Activated B cell treated with CpG ODN at 0.5 μM for 24 hours (primary cell): Measurements from ENCODE around the gene CTLA4. TPM values are rescaled to one million over a fixed set of nuclear protein-coding genes. Genes with fewer than 3 reads are reported as not detected.

Experiments used
- ATAC-seq: fragments of 200-7000 bp; cut with Tn5 transposase; one replicate; pipeline ENCODE4 v1.10.0; 2021; ENCODE audit warnings: low read depth, mild to moderate bottlenecking, moderate library complexity
- CTCF ChIA-PET: fragments of 350-600 bp; sonication (Branson Sonifier 250); formaldehyde crosslinking; loops from one replicate; lab custom pipeline; 2021; ENCODE audit warnings: antibody characterized with exemption; lab: Charles Lee
- POLR2A ChIA-PET: fragments of 350-600 bp; sonication (Branson Sonifier 250); formaldehyde crosslinking; loops from one replicate; lab custom pipeline; 2021; ENCODE audit warnings: antibody characterized with exemption; lab: Charles Lee
- DNase-seq: peaks from one replicate; pipeline ENCODE4 v3.0.0; 2022
- H3K27ac Mint-ChIP-seq: one replicate; pipeline ENCODE4 v1.8.0; 2020; ENCODE audit warnings: mixed read lengths
- H3K27me3 Mint-ChIP-seq: one replicate; pipeline ENCODE4 v1.8.0; 2021; ENCODE audit warnings: mixed read lengths
- H3K36me3 Mint-ChIP-seq: one replicate; pipeline ENCODE4 v1.8.0; 2021; ENCODE audit warnings: low read depth, mixed read lengths
- H3K4me1 Mint-ChIP-seq: one replicate; pipeline ENCODE4 v1.8.0; 2021; ENCODE audit warnings: mixed read lengths
- H3K4me3 Mint-ChIP-seq: one replicate; pipeline ENCODE4 v1.8.0; 2020; ENCODE audit warnings: mild to moderate bottlenecking, mixed read lengths
- H3K9me3 Mint-ChIP-seq: one replicate; pipeline ENCODE4 v1.8.0; 2020; ENCODE audit warnings: mixed read lengths
- intact Hi-C: fragments of 100-400 bp; cut with micrococcal nuclease; formaldehyde crosslinking; loops from one replicate; pipeline ENCODE4 v1.15.1; 2024
- total RNA-seq: library from RNA; stranded (reverse); gene quantifications from 2 replicates; pipeline ENCODE4 v1.2.3, GENCODE V29; 2022
- TF ChIP-seq, protein P1 (sequence below): fragments of 200-600 bp; IDR thresholded peaks from one replicate; pipeline ENCODE4 v1.8.0; 2022; ENCODE audit warnings: antibody characterized with exemption, mild to moderate bottlenecking

The CTLA4 gene
- total RNA-seq, 1 donor from 2014 or later, result 0.55 TPM

DNA sequence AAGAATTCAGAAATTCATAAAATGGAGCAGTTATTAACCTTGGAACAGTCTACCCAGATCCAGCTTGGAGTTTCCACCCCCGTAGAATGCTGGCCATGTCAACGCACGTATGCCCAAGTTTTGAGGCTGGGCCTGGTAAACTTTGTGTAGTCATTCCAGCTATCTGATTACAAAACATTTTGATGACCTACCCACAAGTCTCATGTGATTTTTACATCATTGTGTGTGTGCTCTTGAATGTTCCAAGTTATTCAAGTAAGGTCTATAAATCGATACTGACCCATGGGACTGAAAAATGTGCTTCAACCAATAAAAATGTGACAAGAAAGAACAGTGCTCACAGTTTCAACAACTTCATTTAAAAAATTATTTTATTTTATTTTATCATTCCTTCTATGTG, 36.5 kb downstream of the CTLA4 start:
- Mint-ChIP-seq H3K36me3 (peaks cover 3% of the 10 kb centered on the region), H3K4me3 (no peak overlapping the region), H3K27me3 (peaks cover 3% of the 10 kb centered on the region), H3K9me3 (peaks cover 12% of the 10 kb centered on the region), H3K4me1 (peaks cover 2% of the 10 kb centered on the region), H3K27ac (no peak overlapping the region)
- DNase-seq (no peak), ATAC-seq (no peak)
- CTCF ChIA-PET, result no interaction called here
- TF ChIP-seq, protein P1, sequence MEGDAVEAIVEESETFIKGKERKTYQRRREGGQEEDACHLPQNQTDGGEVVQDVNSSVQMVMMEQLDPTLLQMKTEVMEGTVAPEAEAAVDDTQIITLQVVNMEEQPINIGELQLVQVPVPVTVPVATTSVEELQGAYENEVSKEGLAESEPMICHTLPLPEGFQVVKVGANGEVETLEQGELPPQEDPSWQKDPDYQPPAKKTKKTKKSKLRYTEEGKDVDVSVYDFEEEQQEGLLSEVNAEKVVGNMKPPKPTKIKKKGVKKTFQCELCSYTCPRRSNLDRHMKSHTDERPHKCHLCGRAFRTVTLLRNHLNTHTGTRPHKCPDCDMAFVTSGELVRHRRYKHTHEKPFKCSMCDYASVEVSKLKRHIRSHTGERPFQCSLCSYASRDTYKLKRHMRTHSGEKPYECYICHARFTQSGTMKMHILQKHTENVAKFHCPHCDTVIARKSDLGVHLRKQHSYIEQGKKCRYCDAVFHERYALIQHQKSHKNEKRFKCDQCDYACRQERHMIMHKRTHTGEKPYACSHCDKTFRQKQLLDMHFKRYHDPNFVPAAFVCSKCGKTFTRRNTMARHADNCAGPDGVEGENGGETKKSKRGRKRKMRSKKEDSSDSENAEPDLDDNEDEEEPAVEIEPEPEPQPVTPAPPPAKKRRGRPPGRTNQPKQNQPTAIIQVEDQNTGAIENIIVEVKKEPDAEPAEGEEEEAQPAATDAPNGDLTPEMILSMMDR, result no peak
- intact Hi-C loops, result no loop called here
- POLR2A ChIA-PET, result interaction anchor here (0.6 kb wide), 1 partner anchor 31 kb away, joined by 3 read pairs; no protein-coding TSS in a partner anchor

DNA sequence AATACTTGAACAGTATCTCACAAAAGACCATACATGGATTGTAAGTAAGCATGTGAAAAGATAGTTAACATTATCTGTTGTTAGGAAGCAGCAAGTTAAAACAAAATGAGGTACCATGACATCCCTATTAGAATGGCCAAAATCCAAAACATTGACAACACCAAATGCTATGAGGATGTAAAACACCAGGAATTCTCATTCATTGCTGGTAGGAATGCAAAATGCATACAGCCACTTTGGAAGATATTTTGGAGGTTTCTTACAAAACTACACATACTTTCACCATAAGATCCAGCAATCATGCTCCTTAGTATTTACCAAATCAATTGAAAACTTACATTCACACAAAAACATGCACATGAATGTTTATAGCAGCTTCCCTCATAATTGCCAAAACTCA, 38.1 kb downstream of the CTLA4 start:
- POLR2A ChIA-PET, result no interaction called here
- H3K27me3 Mint-ChIP-seq, result peaks cover 3% of the 10 kb centered on the region
- peaks cover 11% of the 10 kb centered on the region for H3K9me3 Mint-ChIP-seq
- DNase-seq (no peak), ATAC-seq (no peak)
- peaks cover 3% of the 10 kb centered on the region for H3K36me3 Mint-ChIP-seq
- no peak overlapping the region for H3K27ac Mint-ChIP-seq
- intact Hi-C loops, result loop anchor here (5.0 kb wide), 1 partner anchor 88 kb away; no protein-coding TSS in a partner anchor
- TF ChIP-seq, protein P1, result no peak
- no peak overlapping the region for H3K4me3 Mint-ChIP-seq
- CTCF ChIA-PET, result no interaction called here
- H3K4me1 Mint-ChIP-seq, result peaks cover 12% of the 10 kb centered on the region

DNA sequence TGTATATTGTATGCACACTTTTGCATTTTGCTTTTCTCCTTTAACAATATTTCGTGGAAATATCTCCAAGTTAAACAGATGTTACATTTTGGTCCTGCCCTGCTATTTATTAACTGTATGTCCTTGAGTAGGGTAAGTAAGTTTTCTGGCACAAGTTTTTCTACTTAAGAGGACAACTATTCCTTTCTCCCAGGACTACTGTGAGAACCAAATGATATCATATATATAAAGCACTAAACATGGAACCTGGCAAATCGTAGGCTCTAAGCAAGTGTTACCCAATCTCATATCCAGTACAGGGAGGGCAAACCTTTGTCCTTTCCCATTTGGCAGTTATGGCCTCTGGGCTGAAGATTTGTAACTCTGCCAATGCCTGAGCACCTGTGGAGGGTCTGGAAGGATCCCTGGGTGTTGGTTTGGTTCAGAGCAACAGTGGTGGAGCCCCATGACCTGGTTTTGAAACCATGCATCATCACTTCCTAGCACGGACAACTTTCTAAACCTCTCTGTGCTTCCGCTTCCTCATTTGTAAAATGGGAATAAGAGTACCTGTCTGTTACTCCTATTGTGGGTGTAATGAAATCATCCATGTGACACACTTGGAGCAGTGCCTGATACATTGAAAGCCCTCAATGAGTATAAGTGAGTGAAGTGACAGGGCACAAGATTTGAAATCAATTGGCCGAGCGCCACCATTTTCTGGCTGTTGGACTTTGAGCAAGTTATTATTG, 40.7 kb downstream of the CTLA4 start:
- no peak overlapping the region for H3K27ac Mint-ChIP-seq
- no peaks in the 10 kb centered on the region for H3K36me3 Mint-ChIP-seq
- no peak for ATAC-seq
- no peak overlapping the region for H3K4me3 Mint-ChIP-seq
- peaks cover 4% of the 10 kb centered on the region for H3K27me3 Mint-ChIP-seq
- no peak for DNase-seq
- ChIA-PET POLR2A (no interaction called here), CTCF (interaction anchor here (1.1 kb wide), 1 partner anchor 10 kb away, joined by 4 read pairs; no protein-coding TSS in a partner anchor)
- TF ChIP-seq, protein P1, result no peak
- peaks cover 12% of the 10 kb centered on the region for H3K4me1 Mint-ChIP-seq
- H3K9me3 Mint-ChIP-seq, result no peaks in the 10 kb centered on the region
- intact Hi-C loops, result loop anchor here (2.0 to 5.0 kb wide), 3 partner anchors 37 to 683 kb away; no protein-coding TSS in a partner anchor

DNA sequence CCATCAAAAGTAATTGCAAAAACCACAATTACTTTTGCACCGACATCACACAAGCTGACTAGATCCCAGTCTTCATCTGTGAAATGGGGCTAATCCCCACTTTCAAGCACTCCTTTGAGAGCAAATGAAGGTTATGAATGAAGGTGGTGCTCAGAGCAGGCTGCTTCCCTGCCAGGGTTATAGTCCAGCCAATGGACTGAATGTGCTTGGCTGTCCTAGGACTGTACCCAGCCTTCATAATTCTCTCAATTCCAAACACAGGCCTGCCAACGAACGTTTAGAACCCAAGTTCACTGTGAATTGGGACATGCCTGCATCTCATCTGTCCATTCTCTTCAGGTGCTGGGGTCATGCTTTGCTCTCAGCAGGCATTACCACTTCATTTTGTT, 41.2 kb downstream of the CTLA4 start:
- H3K4me1 Mint-ChIP-seq, result peaks cover 12% of the 10 kb centered on the region
- no peak overlapping the region for H3K27ac Mint-ChIP-seq
- intact Hi-C loops, result loop anchor here (1.0 to 5.0 kb wide), 5 partner anchors 38 to 684 kb away; no protein-coding TSS in a partner anchor
- CTCF ChIA-PET, result interaction anchor here (1.0 to 2.0 kb wide), 4 partner anchors 11 to 684 kb away, joined by 3 to 6 read pairs (median 5); no protein-coding TSS in a partner anchor
- no peak for DNase-seq
- H3K36me3 Mint-ChIP-seq, result no peaks in the 10 kb centered on the region
- TF ChIP-seq, protein P1, result no peak
- no peak overlapping the region for H3K4me3 Mint-ChIP-seq
- no peaks in the 10 kb centered on the region for H3K9me3 Mint-ChIP-seq
- POLR2A ChIA-PET, result no interaction called here
- ATAC-seq, result no peak
- peaks cover 6% of the 10 kb centered on the region for H3K27me3 Mint-ChIP-seq

DNA sequence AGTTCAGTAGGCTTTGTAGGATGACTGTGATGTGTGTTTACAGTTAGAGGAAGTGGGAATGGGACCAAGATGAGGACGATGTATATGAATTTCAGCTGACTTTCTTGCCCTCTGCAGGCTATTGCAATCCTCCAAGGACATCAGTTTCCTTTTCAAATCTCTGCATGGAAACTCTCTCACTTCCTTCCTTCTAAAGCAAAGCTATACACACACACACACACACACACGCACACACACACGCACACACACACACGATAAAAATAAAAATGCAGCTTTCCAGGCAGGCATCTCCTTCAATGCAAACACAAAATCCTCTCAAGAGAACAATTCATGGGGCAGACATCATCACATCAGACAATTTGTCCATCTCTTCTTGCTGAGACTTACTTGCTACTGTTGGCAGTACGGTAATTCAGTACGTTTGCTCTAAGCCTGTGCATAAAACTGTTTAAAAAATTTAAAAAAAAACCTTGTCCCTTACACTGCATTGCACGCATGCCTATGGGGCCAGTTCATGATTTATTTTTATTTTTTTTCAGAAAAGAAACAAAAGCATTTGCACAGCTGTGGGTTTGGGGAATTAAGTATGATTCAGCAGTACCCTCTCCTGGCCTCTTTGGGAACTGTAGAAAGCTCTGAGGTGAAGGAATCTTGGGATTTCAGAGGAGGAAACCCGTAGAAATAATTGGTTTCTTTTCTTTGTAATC, 41.8 kb downstream of the CTLA4 start:
- H3K9me3 Mint-ChIP-seq, result no peaks in the 10 kb centered on the region
- no peak overlapping the region for H3K27ac Mint-ChIP-seq
- no peaks in the 10 kb centered on the region for H3K36me3 Mint-ChIP-seq
- no peak overlapping the region for H3K4me3 Mint-ChIP-seq
- intact Hi-C loops, result loop anchor here (1.0 to 5.0 kb wide), 5 partner anchors 39 to 685 kb away; no protein-coding TSS in a partner anchor
- DNase-seq (no peak), ATAC-seq (peak; percentile 28)
- H3K27me3 Mint-ChIP-seq, result peaks cover 12% of the 10 kb centered on the region
- CTCF ChIA-PET, result interaction anchor here (0.7 to 2.0 kb wide), 7 partner anchors 12 to 684 kb away, joined by 3 to 6 read pairs (median 4); no protein-coding TSS in a partner anchor
- TF ChIP-seq, protein P1, result no peak
- H3K4me1 Mint-ChIP-seq, result peaks cover 12% of the 10 kb centered on the region
- POLR2A ChIA-PET, result no interaction called here
